Omental fat pad (tissue), 4 donors: ENCODE results near the gene ARHGAP8. TPM values are rescaled to one million over a fixed set of nuclear protein-coding genes. Genes with fewer than 3 reads are reported as not detected.

Experiments
- ATAC-seq: fragments of 150-250 bp; one replicate; pipeline ENCODE4 v1.9.1; 2016; ENCODE audit warnings: mild to moderate bottlenecking, moderate library complexity; ENCODE audit not compliant: low FRiP score
- DNase-seq: peaks from one replicate; pipeline ENCODE4 v3.0.0-alpha.2; 2019; ENCODE audit warnings: low spot score
- total RNA-seq, 4 donors: library from RNA; depleted of rRNA; stranded (reverse); fragments of >200 nt; gene quantifications; one replicate each; pipeline ENCODE4 v1.1.0, GENCODE V29; 2016
- TF ChIP-seq, protein P1 (sequence below), 3 donors: fragments of 450-650 bp; IDR thresholded peaks; one replicate each; pipeline ENCODE4 v1.5.1; 2016 to 2017; ENCODE audit warnings: antibody characterized with exemption in 3 of 3, mild to moderate bottlenecking in 3 of 3, moderate library complexity in 2 of 3

Gene ARHGAP8
- total RNA-seq, 4 donors from 2014 or later: 0.46 to 2.2 (median 1.9) TPM; not detected in 1

DNA sequence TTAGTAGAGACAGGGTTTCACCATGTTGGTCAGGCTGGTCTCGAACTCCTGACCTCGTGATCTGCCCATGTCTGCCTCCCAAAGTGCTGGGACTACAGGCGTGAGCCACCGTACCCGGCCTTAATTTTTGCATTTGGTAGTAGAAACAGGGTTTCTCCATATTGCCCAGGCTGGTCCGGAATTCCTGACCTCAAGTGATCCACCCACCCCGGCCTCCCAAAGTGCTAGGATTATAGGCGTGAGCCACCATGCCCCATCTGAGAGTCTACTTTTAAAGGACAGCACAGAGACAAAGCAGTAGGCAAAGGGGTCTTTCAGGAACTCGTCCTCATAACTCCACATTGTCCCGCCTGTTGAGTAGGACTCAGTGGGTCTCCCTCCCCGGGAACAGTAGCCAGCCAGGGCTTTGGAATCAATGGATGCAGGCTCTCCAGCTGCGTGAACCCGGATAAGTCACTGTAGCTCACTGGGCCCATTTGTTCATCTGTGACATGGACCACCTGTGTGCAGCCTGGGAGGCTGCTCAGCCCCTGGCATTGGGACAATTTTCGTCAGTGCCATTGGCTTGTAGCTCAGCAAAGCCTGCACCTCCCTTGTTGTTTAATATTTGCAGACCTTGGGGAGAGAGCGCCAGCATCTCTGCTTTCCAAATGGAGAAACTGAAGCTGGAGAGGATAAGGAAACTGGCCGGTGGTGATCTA lies 86.1 kb downstream of the ARHGAP8 start:
- ATAC-seq: no peak
- TF ChIP-seq, protein P1, sequence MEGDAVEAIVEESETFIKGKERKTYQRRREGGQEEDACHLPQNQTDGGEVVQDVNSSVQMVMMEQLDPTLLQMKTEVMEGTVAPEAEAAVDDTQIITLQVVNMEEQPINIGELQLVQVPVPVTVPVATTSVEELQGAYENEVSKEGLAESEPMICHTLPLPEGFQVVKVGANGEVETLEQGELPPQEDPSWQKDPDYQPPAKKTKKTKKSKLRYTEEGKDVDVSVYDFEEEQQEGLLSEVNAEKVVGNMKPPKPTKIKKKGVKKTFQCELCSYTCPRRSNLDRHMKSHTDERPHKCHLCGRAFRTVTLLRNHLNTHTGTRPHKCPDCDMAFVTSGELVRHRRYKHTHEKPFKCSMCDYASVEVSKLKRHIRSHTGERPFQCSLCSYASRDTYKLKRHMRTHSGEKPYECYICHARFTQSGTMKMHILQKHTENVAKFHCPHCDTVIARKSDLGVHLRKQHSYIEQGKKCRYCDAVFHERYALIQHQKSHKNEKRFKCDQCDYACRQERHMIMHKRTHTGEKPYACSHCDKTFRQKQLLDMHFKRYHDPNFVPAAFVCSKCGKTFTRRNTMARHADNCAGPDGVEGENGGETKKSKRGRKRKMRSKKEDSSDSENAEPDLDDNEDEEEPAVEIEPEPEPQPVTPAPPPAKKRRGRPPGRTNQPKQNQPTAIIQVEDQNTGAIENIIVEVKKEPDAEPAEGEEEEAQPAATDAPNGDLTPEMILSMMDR (IDR thresholded peaks at IDR 0.05): no peak
- DNase-seq: no peak

DNA sequence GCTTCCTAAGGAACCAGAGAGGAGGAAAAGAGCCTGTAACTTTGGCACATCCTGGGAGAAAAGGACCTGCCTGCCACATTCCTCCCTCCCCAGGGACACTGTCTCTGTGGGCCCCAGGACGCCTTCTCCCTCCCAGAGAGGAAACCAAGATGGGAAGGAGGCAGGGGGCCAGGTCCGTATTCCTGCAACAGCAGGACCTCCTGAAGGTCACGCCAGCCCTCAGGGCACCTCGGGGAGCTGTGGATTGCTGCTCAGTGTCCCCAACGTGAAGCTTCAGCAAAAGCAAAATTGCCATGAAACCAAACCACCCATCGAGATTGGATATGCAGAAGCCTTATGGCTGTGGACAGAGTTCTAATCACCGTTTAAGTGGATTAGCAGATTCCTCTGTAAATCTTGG lies 86.7 kb downstream of the ARHGAP8 start:
- TF ChIP-seq, protein P1 (IDR thresholded peaks at IDR 0.05): no peak
- DNase-seq (no peak), ATAC-seq (no peak)

DNA sequence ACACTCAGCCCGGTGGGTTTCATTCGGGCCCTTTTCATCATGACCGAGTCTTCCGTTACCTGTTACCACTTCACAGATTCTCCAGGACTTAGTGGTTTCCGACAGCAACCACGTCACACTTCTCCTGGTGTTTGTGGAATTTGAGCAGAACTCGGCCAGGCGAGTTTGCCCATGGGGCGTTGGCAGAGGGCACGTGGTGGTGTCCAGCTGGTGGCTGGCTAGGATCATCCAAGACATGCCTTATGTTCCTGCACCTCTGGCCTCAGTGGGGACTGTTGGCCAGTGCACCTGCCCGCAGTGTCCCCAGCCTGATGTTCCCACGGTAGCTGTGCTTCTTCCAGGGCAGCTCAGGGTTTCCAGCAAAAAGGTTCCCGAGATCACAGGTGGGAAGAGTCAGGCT lies 87.3 kb downstream of the ARHGAP8 start:
- ATAC-seq (no peak), DNase-seq (no peak)
- TF ChIP-seq, protein P1 (IDR thresholded peaks at IDR 0.05): no peak

DNA sequence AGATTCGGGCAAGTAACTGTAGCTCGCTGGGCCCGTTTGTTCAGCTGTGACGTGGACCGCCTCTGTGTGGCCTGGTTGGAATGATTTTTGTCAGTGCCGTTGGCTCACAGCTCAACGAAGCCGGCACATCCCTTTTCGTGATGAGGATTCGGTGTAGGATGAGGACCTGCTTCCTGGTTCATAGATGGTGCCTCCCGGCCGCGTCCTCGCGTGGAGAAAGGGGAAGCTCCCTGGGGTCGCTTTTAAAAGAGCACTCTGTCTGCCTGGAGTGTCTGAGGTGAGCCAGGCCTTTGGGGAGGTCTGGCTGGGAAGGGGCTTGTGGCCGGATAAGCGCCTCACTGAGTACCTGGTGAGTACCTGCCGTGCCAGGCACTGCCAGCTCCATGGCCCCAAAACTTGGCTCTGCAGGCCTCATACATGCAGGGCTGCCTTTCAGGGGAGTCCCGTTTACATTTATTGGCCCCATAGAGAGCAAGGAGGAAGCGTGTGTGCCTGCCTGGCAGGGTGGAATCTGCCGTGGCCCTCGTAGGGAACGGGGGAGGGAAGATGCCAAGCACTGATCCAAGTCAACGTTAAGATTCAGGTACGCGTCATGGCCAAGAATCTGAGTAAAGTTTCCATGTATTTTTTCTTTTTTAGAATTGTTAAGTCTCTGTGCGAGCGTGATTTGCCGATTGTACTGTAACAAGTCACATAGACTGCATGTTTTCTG lies 88.4 kb downstream of the ARHGAP8 start:
- DNase-seq (no peak), ATAC-seq (no peak)
- TF ChIP-seq, protein P1 (IDR thresholded peaks at IDR 0.05): no peak

GRCh38 chr22:44842417-44842816 lies 90.0 kb downstream of the ARHGAP8 start:
- TF ChIP-seq, protein P1 (IDR thresholded peaks at IDR 0.05): no peak
- no peak for ATAC-seq
- no peak for DNase-seq

- DNase-seq (no peak), ATAC-seq (no peak)
- TF ChIP-seq, protein P1 (IDR thresholded peaks at IDR 0.05): no peak
Observed at GRCh38 chr22:44845191-44845590, 92.8 kb downstream of the ARHGAP8 start.
